Superior temporal gyrus (tissue), 1 donor: ENCODE data around the gene THOC2.

Experiments
- DNase-seq: peaks from one replicate; pipeline ENCODE4 v3.0.0-alpha.2; 2016; ENCODE audit errors: extremely low spot score

THOC2 gene

GRCh38 chrX:123570011-123570590 lies 162.8 kb downstream of the THOC2 start:
- DNase-seq: no peak

GRCh38 chrX:123563167-123563566 lies 169.7 kb downstream of the THOC2 start:
- no peak for DNase-seq

- no peak for DNase-seq
Observed at GRCh38 chrX:123562342-123563146, 170.3 kb downstream of the THOC2 start.

DNA sequence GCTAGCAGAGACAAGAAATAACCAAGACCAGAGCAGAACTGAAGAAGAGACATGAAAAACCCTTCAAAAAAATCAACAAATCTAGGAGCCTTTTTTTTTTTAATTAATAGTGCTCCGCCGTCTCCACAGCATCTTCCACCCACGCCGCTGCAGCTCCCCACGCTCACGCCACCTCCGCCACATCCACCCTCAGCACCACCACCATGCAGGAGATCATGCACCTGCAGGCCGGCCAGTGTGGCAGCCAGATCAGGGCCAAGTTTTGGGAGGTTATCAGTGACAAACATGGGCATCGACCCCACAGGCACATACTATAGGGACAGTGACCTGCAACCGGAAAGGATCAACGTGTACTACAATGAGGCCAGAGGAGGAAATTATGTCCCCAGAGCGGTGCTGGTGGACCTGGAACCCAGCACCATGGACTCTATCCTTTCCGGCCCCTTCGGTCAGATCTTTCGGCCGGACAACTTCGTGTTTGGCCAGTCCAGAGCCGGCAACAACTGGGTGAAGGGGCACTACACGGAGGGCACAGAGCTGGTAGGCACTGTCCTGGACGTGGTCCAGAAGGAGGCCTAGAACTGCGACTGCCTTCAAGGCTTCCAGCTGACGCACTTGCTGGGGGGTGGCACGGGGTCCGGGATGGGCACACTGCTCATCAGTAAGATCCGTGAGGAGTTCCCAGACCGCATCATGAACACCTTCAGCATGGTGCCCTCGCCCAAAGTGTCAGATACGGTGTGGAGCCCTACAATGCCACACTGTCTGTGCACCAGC lies 171.2 kb downstream of the THOC2 start:
- DNase-seq: no peak

DNA sequence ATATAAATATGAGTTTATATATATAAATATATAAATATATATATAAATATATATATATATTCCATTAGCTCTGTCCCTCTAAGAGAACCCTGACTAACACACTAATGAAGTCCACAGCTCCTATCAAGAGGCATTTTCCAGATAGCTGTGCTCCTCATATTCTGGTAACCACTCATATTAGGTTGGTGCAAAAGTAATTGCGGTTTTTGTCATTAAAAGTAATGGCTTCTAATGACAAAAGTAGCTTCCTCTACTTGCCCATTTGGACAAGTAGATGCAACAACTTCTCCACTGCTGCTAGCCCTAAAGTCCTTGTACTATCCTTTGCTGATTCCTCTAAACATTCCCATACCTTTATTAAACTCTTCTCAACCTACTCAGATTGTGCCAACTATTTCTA lies 182.0 kb downstream of the THOC2 start:
- DNase-seq: no peak
